ENCODE measurements around the gene TMEM255B.

Gene TMEM255B

GRCh38 chr13:113863524-113864272, 104.7 kb downstream of the TMEM255B start, which contains the start of gene GAS6:
TSS of gene GAS6 (minus strand) at chr13:113864076. CDS start at chr13:113863920, 156 bp downstream.
- H3K9me3 Mint-ChIP-seq, result peaks cover 8% of the 10 kb centered on the region
- peak; percentile 42 for ATAC-seq
- H3K4me1 Mint-ChIP-seq, result peaks cover 10% of the 10 kb centered on the region
- no peaks in the 10 kb centered on the region for H3K36me3 Mint-ChIP-seq (ENCODE audit: low read depth)
- peaks cover 50% of the 10 kb centered on the region for H3K27me3 Mint-ChIP-seq
- H3K27ac Mint-ChIP-seq, result no peak within 1 kb of the TSS
- DNase-seq, result no peak
- H3K4me3 Mint-ChIP-seq, result peak within 1 kb of the TSS; percentile 61

GRCh38 chr13:113864273-113864890, 105.4 kb downstream of the TMEM255B start:
- DNase-seq, result no peak
- no peak overlapping the region for H3K27ac Mint-ChIP-seq
- peaks cover under 1% of the 10 kb centered on the region for H3K9me3 Mint-ChIP-seq
- no peak for ATAC-seq
- H3K27me3 Mint-ChIP-seq, result peaks cover 54% of the 10 kb centered on the region
- H3K36me3 Mint-ChIP-seq (ENCODE audit: low read depth), result no peaks in the 10 kb centered on the region
- peaks cover 10% of the 10 kb centered on the region for H3K4me1 Mint-ChIP-seq
- H3K4me3 Mint-ChIP-seq, result peak overlapping the region; percentile 61

- Mint-ChIP-seq H3K27me3 (peaks cover 58% of the 10 kb centered on the region), H3K36me3 (ENCODE audit: low read depth) (no peaks in the 10 kb centered on the region), H3K4me3 (no peak overlapping the region)
These were observed 106.4 kb downstream of the TMEM255B start for GRCh38 chr13:113865427-113865826.

More at GRCh38 chr13:113865427-113865826, 106.4 kb downstream of the TMEM255B start:
- DNase-seq, result no peak
- Mint-ChIP-seq H3K4me1 (peaks cover 10% of the 10 kb centered on the region), H3K27ac (no peak overlapping the region), H3K9me3 (no peaks in the 10 kb centered on the region)
- ATAC-seq, result no peak

All from activated naive CD8-positive, alpha-beta T cell treated with anti-CD3 and anti-CD28 coated beads, Interleukin-2, amount 50 U/mL, for 24 hours (primary cell).